IMR-90 (cell line): Measurements from ENCODE around the gene CSF1. TPM values are rescaled to one million over a fixed set of nuclear protein-coding genes. Genes with fewer than 3 reads are reported as not detected.

Experiments
- ATAC-seq: fragments of 200-7000 bp; cut with Tn5 transposase; 2 replicates; pipeline ENCODE4 v1.9.1; 2020; ENCODE audit warnings: low read depth, mild to moderate bottlenecking, moderate library complexity
- BruUV-seq: library from RNA; stranded (reverse); fragments of 400-500 nt; replicated peaks from 2 replicates; lab custom pipeline; 2021; lab: Mats Ljungman, UMichigan
- CTCF ChIA-PET: fragments of 300-600 bp; formaldehyde crosslinking; extraction: SDS; loops from one replicate; lab custom pipeline; 2021; ENCODE audit warnings: antibody characterized with exemption; lab: Yijun Ruan, JAX
- POLR2A ChIA-PET: fragments of 300-600 bp; sonication (Branson Sonifier 250); formaldehyde crosslinking; loops from one replicate; lab custom pipeline; 2022; ENCODE audit warnings: antibody characterized with exemption; ENCODE audit not compliant: unreplicated experiment; lab: Charles Lee
- DNase-seq: peaks from one replicate; pipeline ENCODE4 v3.0.0; 2013
- H2AFZ ChIP-seq: replicated peaks from 2 replicates; pipeline ENCODE3; 2013; ENCODE audit warnings: low read length, mild to moderate bottlenecking; ENCODE audit not compliant: poor library complexity
- H2AK5ac ChIP-seq: 2 replicates; pipeline ENCODE4 v1.6.1; 2013; ENCODE audit warnings: low read depth, low read length, inconsistent platforms
- H2AK9ac ChIP-seq: replicated peaks from 2 replicates; pipeline ENCODE3; 2013; ENCODE audit warnings: mild to moderate bottlenecking, low read depth, low read length, moderate library complexity; ENCODE audit not compliant: poor library complexity
- H2BK120ac ChIP-seq: 2 replicates; pipeline ENCODE4 v1.6.1; 2013; ENCODE audit warnings: low read depth, low read length, inconsistent platforms
- H2BK15ac ChIP-seq: 3 replicates; pipeline ENCODE4 v1.6.1; 2013; ENCODE audit warnings: low read depth, low read length, inconsistent platforms
- H2BK20ac ChIP-seq: 2 replicates; pipeline ENCODE4 v1.6.1; 2013; ENCODE audit warnings: low read depth, mild to moderate bottlenecking, inconsistent platforms, low read length, moderate library complexity
- H2BK5ac ChIP-seq: 2 replicates; pipeline ENCODE4 v1.6.1; 2013; ENCODE audit warnings: mild to moderate bottlenecking, low read depth, low read length, inconsistent platforms; ENCODE audit not compliant: poor library complexity, severe bottlenecking
- H3K14ac ChIP-seq: replicated peaks from 2 replicates; pipeline ENCODE4 v1.6.1; 2013; ENCODE audit warnings: low read depth, low read length, inconsistent platforms
- H3K18ac ChIP-seq: 2 replicates; pipeline ENCODE4 v1.6.1; 2013; ENCODE audit warnings: low read depth, low read length, control low read depth
- H3K23ac ChIP-seq: 2 replicates; pipeline ENCODE4 v1.6.1; 2013; ENCODE audit warnings: low read depth, low read length, inconsistent platforms
- H3K27ac ChIP-seq: 2 replicates; pipeline ENCODE4 v1.5.1; 2013; ENCODE audit warnings: mild to moderate bottlenecking, control low read depth, low read length; ENCODE audit not compliant: insufficient read depth
- H3K27me3 ChIP-seq: 2 replicates; pipeline ENCODE4 v1.6.1; 2013; ENCODE audit warnings: low read length; ENCODE audit not compliant: control insufficient read depth, insufficient read depth
- H3K36me3 ChIP-seq: 2 replicates; pipeline ENCODE4 v1.6.1; 2013; ENCODE audit warnings: low read length, mixed read lengths; ENCODE audit not compliant: control insufficient read depth, insufficient read depth
- H3K4ac ChIP-seq: 2 replicates; pipeline ENCODE4 v1.6.1; 2013; ENCODE audit warnings: low read depth, low read length, inconsistent platforms
- H3K4me1 ChIP-seq: 2 replicates; pipeline ENCODE4 v1.6.1; 2013; ENCODE audit warnings: low read length, mixed read lengths; ENCODE audit not compliant: control insufficient read depth, insufficient read depth
- H3K4me2 ChIP-seq: 2 replicates; pipeline ENCODE4 v1.6.1; 2013; ENCODE audit warnings: low read depth, mild to moderate bottlenecking, control low read depth, low read length, moderate library complexity
- H3K4me3 ChIP-seq: 2 replicates; pipeline ENCODE4 v1.5.1; 2013; ENCODE audit warnings: low read depth, mild to moderate bottlenecking, control low read depth, low read length, moderate library complexity; ENCODE audit not compliant: insufficient read depth
- H3K56ac ChIP-seq: 2 replicates; pipeline ENCODE4 v1.6.1; 2013; ENCODE audit warnings: low read length, inconsistent platforms; ENCODE audit not compliant: insufficient read depth; ENCODE audit errors: extremely low read depth
- H3K79me1 ChIP-seq, 2 experiments: 2 replicates each; pipeline ENCODE4 v1.6.1; 2013; ENCODE audit warnings: low read length in 2 of 2, inconsistent platforms in 1 of 2, low read depth in 1 of 2
- H3K9ac ChIP-seq: 2 replicates; pipeline ENCODE4 v1.6.1; 2013; ENCODE audit warnings: low read depth, low read length, control low read depth
- H3K9me1 ChIP-seq: 2 replicates; pipeline ENCODE4 v1.6.1; 2013; ENCODE audit warnings: low read length, inconsistent platforms; ENCODE audit not compliant: insufficient read depth
- H3K9me3 ChIP-seq: 2 replicates; pipeline ENCODE4 v1.6.1; 2013; ENCODE audit warnings: low read length; ENCODE audit not compliant: control insufficient read depth, insufficient read depth
- H4K20me1 ChIP-seq: 2 replicates; pipeline ENCODE4 v1.6.1; 2013; ENCODE audit warnings: low read length, inconsistent platforms; ENCODE audit not compliant: insufficient read depth
- H4K5ac ChIP-seq: 2 replicates; pipeline ENCODE4 v1.6.1; 2013; ENCODE audit warnings: mild to moderate bottlenecking, low read depth, low read length, control low read depth
- H4K8ac ChIP-seq, 2 experiments: 2 replicates each; pipeline ENCODE4 v1.6.1; 2013; ENCODE audit warnings: low read depth in 2 of 2, low read length in 2 of 2, control low read depth in 1 of 2, inconsistent platforms in 1 of 2
- H4K91ac ChIP-seq: 2 replicates; pipeline ENCODE4 v1.6.1; 2013; ENCODE audit warnings: low read depth, low read length, inconsistent platforms; ENCODE audit not compliant: insufficient read depth
- BHLHE40 ChIP-seq: fragments of 150-350 bp; IDR thresholded peaks from 2 replicates; pipeline ENCODE4 v1.6.1; 2016; ENCODE audit warnings: mild to moderate bottlenecking, low read depth, low read length
- FOS ChIP-seq: fragments of 150-350 bp; IDR thresholded peaks from 2 replicates; pipeline ENCODE4 v1.6.1; 2016; ENCODE audit warnings: low read depth, low read length
- MXI1 ChIP-seq: IDR thresholded peaks from 2 replicates; pipeline ENCODE4 v1.6.1; 2012; ENCODE audit warnings: low read depth, mild to moderate bottlenecking, low read length, moderate library complexity, borderline replicate concordance
- NFE2L2 ChIP-seq: fragments of 150-350 bp; IDR thresholded peaks from 2 replicates; pipeline ENCODE4 v1.6.1; 2016; ENCODE audit warnings: low read depth, mild to moderate bottlenecking, low read length
- RCOR1 ChIP-seq: IDR thresholded peaks from 2 replicates; pipeline ENCODE4 v1.6.1; 2012; ENCODE audit warnings: mild to moderate bottlenecking, low read length, improper control_type of control experiment; ENCODE audit not compliant: insufficient replicate concordance
- USF2 ChIP-seq: fragments of 150-350 bp; IDR thresholded peaks from 2 replicates; pipeline ENCODE4 v1.6.1; 2017; ENCODE audit warnings: mild to moderate bottlenecking, antibody characterized with exemption, low read length, low read depth
- WGBS, 2 experiments: methylation state at CpG; one replicate each; pipeline versions ENCODE4 v1.1.5 to v1.1.7; 2013; ENCODE audit warnings: missing lambda C conversion rate in 2 of 2; ENCODE audit not compliant: insufficient read length in 1 of 2; ENCODE audit errors: extremely low coverage in 2 of 2; 5-methylcytosine and 5-hydroxymethylcytosine counted together
- dilution Hi-C: fragments of 300-500 bp; cut with HindIII; formaldehyde crosslinking; loops from one replicate; pipeline ENCODE4 v1.14.3; 2018; ENCODE audit warnings: low sequenced_read_pairs; ENCODE audit not compliant: unreplicated experiment
- in situ Hi-C: fragments of 300-500 bp; cut with MboI; formaldehyde crosslinking; loops from 3 replicates; pipeline ENCODE4 v1.14.3; 2019; ENCODE audit warnings: low sequenced_read_pairs, inconsistent platforms, mixed read lengths
- intact Hi-C: fragments of 100-400 bp; cut with micrococcal nuclease; formaldehyde crosslinking; loops from 2 replicates; pipeline ENCODE4 v1.10.0; 2022
- polyA plus RNA-seq, 3 experiments: library from polyadenylated mRNA; depleted of rRNA; stranded (reverse); fragments of >200 nt; gene quantifications; 2 replicates each; pipeline ENCODE4 v1.2.3, GENCODE V29; 2012; ENCODE audit warnings: low replicate concordance in 1 of 3
- total RNA-seq: library from RNA; depleted of rRNA; stranded (reverse); fragments of >200 nt; gene quantifications from 2 replicates; pipeline ENCODE4 v1.2.3, GENCODE V29; 2012

The CSF1 gene
- total and polyA plus RNA-seq, 2 of the 4 experiments (the other 2 are of a cell fraction), result 14.3 to 22.0 TPM

GRCh38 chr1:109922326-109922725 lies 11.7 kb downstream of the CSF1 start:
- Histone ChIP-seq H3K36me3 (peaks cover 90% of the 10 kb centered on the region), H3K18ac (no peak overlapping the region), H3K9me1 (peaks cover 13% of the 10 kb centered on the region), H3K9ac (no peak overlapping the region), H3K4me1 (peaks cover 9% of the 10 kb centered on the region), H2BK20ac (no peak overlapping the region), H3K4me2 (no peak overlapping the region), H3K27ac (no peak overlapping the region), H3K4ac (no peak overlapping the region), H4K5ac (no peak overlapping the region), H2AK5ac (no peak overlapping the region), H3K9me3 (no peaks in the 10 kb centered on the region), H2BK120ac (no peak overlapping the region), H3K79me1 (peaks cover 15 to 77% of the 10 kb centered on the region in 2 experiments; a peak in 3 of 4 replicates), H2AFZ (no peak overlapping the region), H3K4me3 (no peak overlapping the region), H2BK15ac (no peak overlapping the region), H3K14ac (no peak overlapping the region), H3K56ac (no peak overlapping the region), H4K20me1 (peaks cover 4% of the 10 kb centered on the region), H4K91ac (no peak overlapping the region), H3K27me3 (no peaks in the 10 kb centered on the region), H3K23ac (no peak overlapping the region), H2AK9ac (no peak overlapping the region), H4K8ac (no peak overlapping the region), H2BK5ac (no peak overlapping the region)
- POLR2A ChIA-PET, result no interaction called here
- TF ChIP-seq RCOR1 (no peak), USF2 (no peak), FOS (no peak), MXI1 (no peak), NFE2L2 (no peak), BHLHE40 (no peak)
- DNase-seq, result no peak
- intact Hi-C loops, result no loop called here
- dilution Hi-C loops, result no loop called here
- CTCF ChIA-PET, result no interaction called here
- no peak for ATAC-seq
- 86% methylated on average over 1 of the region's 8 CpGs; no CpG with 5 or more reads in 1 of the 2 experiments for WGBS, 2 experiments
- BruUV-seq, result no TSS peak
- in situ Hi-C loops, result loop anchor here (25.0 kb wide), 1 partner anchor 135 kb away; no protein-coding TSS in a partner anchor
